GM18873 (cell line): ENCODE results near the gene SOX1.

ENCODE experiments used
- ATAC-seq: cut with Tn5 transposase; IDR thresholded peaks from one replicate; pipeline ENCODE4 v1.9.1; 2021; ENCODE audit warnings: mild to moderate bottlenecking, moderate library complexity, moderate number of reproducible peaks; ENCODE audit not compliant: unreplicated experiment, low FRiP score

Gene SOX1

DNA sequence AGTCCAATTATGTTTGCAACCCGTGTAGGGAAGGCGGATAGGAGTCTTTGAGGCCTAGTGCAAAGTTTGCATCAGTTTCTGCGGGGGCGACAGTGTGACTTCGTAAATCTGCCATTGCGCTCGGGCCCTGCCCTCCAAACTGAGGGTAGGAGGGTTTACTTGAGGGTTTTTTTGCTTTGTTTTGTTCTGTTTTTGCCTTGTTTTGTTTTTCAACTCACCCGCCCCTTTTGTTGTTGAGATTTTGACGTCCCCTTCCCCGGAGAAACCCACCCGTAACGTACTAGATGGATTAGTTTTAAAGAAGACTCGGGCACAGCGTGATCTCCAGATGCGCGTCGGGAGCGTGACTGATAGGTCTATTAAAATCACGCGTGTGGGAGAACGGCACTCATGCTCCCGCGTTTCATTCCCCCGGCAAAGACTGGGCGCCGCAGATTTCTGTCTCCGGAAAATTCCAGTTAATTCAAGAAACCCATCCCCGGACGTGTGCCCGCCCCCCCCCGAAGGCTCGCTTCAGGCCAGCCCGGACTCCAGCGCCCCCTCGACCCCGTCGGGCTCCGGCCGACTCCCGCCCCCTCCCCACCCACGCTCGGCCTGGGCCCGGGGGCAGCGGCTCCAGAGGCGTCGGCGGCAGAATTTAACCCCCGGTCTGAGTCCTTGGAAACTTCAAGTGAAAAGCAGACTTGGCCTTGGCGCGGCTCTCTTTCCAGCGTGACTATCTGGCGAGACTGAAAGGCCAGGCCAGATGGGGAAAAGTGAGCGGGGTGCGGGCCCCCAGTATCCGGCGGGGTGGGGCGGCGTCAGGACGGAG is 5.0 kb downstream of the SOX1 start:
- no peak for ATAC-seq

- ATAC-seq = no peak
These were observed 5.7 kb downstream of the SOX1 start for GRCh38 chr13:112072534-112073244.

DNA sequence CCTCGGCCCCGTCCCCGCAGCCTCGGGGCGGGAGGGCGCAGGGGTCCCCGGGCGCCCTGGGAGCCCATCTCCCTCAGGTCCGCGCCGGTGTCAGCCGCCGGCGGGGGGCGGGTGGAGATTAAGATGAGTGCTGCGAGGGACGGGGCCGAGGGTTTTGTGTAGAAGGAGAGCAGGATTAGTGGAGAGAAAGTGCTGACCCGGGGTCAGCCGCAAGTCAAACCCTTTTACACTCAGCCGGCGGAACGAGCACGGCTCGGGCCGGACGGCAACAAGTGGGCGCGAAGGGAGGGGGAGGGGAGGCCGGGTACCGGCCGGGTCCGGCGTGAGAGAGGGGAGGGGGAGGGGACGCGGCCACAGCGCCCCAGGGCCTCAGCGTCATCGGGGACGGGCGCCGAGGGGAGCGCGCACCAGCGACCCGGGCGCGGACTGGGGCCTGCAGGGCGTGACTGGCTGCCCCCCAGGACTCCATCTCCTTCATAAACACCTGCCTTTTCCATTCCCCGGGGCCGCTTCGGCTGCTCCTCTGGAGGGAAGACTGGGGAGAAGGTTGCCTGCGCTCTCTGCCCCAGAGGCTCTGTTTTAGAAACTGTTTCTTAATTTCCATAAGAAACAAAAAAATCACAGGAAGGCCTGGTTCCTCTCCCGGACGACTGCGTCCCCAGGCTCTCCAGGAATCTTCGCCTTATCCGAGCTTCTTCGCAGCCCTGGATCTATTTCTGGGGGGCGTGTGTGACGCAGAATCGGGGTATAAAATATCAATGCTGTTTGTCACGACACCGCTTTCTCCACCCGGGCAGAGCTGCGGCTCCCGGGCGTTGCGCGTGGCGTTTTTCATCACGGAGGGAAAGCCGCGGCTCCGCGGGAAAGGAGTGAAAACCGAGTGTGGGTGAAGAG is 6.5 kb downstream of the SOX1 start:
- ATAC-seq = no peak

GRCh38 chr13:112074139-112074865 is 7.4 kb downstream of the SOX1 start:
- ATAC-seq = no peak

GRCh38 chr13:112077729-112078128 is 10.8 kb downstream of the SOX1 start:
- ATAC-seq = no peak

- no peak for ATAC-seq
These were observed 11.3 kb downstream of the SOX1 start for GRCh38 chr13:112078216-112078615.

DNA sequence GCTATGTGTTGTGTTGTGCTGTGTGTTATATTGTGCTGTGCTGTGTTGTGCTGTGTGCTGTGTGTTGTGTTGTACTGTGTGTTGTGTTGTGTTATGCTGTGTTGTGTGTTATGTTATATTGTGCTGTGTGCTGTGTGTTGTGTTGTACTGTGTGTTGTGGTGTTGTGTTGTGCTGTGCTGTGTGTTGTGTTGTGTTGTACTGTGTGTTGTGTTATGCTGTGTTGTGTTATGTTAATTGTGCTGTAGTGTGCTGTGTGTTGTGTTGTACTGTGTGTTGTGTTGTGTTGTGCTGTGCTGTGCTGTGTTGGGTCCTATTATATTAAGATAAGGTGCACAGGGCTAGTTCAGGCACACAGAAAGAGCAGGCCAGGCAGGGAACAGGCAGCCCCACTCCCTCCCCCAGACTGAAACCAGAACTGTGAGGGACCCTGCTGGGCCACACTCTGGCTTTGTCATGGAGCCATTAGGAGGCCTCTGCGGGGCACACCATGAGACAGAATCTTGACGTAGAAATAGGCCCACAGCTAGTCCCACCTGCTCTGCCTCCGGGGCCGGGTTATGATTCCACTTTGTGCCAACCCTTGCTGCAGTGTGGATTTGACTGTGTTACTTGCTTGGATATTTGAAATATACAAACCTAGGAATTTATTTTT is 12.1 kb downstream of the SOX1 start:
- ATAC-seq = no peak

DNA sequence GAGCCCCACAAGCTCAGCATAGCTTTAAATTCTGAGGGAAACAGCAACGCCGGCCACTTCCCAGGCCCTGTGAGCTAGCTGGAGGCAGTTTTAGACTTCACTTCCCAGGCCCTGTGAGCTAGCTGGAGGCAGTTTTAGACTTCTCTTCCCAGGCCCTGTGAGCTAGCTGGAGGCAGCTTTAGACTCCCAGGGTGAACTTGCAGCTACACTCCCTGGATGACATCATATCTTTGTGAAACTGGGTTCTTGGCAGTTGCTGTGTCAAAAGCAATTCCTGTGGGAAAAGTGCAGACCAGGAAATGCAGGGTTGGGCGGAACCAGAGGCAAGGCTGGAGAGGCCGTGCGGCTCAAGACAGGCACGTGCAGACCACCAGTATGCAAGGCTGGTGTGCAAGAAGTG is 12.7 kb downstream of the SOX1 start:
- ATAC-seq = no peak

- ATAC-seq = no peak
These were observed 17.0 kb downstream of the SOX1 start for GRCh38 chr13:112083971-112084370.

DNA sequence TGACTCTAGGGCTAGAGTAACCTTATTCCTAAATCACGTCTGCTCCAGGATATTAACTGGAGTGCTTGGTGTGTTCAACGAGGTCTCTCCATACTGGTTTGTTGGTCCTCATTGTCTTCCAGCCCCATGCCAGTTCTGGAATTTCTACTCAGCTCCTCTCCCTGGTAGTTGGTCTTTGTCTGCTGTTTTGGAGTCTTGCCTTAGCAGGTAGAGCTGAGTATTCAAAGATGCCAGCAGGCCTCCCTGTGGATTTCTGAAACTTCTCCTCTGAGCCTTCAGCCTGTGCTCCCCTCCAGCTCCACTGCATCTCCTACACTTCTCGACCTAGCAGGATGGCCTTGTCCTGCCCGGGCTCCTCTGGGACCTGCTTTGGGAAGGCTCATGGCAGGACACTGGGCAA is 25.5 kb downstream of the SOX1 start:
- ATAC-seq = no peak

- no peak for ATAC-seq
These were observed 28.4 kb downstream of the SOX1 start for GRCh38 chr13:112095354-112095753.

DNA sequence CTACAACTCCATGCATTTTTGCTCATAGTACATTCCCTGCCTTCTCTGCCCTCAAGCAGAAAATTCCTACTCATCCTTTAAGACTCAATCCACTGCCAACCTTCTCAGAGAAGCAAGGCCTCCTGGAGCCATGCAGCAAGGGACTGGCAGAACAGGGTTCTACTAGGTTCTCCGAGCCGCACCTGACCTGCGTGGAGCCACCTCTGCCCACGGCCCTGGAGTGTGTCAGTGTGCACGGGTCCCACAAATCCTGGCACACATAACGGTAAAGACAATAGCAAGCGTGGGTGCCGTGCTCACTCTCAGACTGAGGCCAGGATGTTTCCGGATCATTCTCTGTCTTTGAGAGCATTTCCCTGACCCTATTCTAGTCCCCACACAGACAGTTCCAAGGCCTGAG is 30.0 kb downstream of the SOX1 start:
- ATAC-seq = no peak

DNA sequence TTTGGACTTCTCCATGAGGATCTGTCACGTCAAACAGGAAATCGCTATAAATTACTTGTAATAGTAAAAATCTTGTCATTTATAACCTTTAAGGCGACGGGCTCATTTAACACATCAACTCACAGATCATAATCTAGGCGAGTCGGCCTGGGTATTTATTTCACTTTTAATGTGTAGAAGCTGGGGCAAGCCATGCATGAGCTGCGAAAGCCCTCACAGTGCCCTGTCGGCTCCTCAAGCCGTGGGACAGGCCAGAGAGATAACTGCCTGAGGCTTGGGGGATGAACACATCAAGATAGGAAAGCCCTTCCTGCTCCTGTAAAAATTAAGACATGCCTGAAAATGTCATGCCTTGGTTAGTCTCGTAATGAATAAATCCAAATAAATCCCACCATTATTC is 30.8 kb downstream of the SOX1 start:
- no peak for ATAC-seq

DNA sequence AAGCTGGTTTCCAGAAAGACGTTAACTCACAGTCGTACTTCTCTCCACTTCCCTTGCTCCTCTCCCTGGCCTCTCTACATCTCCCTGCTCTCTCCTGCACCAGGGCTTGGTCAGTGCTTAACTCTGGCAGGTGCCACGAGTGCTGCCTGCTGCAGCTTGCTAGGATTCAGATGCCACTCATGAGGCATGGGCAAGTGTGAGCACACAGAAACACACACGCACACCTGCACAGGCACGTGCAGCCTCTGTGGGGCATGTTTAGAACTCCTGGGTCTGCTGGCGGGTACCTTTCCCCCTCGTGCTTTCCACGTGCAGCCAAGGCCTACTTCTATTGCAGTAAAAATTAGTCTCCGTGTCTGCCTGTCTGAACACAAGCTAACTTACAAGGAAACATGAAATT is 31.8 kb downstream of the SOX1 start:
- ATAC-seq = no peak

GRCh38 chr13:112101360-112101930 is 34.5 kb downstream of the SOX1 start:
- no peak for ATAC-seq

GRCh38 chr13:112102243-112102642 is 35.3 kb downstream of the SOX1 start:
- ATAC-seq = no peak

- no peak for ATAC-seq
These were observed 36.4 kb downstream of the SOX1 start for GRCh38 chr13:112103260-112103838.

DNA sequence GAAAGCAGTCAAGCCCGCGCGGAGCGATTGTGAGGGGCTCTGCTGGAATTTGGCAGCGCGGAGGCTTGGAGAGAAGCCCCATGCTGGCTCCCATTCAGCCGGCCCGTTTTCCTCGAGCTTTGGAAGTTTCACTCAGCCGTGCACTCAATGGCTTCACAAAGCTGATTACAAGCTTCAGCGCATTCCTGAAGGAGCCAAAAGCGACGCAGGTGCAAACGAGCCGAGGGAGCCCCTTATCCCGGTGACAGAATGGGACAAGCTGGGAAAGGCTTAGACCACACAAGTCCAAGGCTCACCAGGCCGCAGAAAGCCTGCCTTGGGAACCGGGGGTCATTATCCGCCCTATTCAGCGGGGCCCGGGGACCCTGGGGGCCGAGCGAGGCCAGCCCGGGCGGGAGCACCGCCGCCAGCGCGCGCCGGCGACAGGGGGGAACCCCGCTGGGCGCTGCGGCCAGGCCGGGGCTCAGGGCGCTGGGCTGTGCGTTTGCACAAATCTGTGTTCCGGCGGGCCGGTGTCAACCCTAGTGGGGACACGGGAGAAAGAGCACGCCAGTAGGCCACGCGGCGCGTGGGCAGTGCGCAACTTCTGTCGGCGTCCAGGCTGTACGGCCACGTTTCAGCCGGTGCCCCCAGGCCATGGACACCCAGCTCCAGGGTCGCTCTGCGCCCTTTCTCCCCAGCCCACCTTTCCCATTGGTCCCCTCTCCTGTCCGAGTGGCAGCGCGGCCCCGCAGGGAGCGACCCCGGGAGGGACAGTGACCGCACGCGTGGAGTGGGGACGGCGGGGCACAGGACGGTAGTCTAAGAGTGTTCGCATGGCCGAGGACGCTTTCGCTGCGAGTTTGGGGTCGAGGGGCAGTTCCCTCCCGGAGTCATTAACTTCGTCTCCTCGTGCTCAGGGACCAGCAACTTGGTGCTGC is 37.3 kb downstream of the SOX1 start:
- no peak for ATAC-seq
